ENCODE measurements around the gene MRPL28.
"Not testable (repeated sequence)": the region's sequence is repeated elsewhere in the genome, so short reads cannot be mapped to it uniquely, and the experiment has no call there.

Gene MRPL28

DNA sequence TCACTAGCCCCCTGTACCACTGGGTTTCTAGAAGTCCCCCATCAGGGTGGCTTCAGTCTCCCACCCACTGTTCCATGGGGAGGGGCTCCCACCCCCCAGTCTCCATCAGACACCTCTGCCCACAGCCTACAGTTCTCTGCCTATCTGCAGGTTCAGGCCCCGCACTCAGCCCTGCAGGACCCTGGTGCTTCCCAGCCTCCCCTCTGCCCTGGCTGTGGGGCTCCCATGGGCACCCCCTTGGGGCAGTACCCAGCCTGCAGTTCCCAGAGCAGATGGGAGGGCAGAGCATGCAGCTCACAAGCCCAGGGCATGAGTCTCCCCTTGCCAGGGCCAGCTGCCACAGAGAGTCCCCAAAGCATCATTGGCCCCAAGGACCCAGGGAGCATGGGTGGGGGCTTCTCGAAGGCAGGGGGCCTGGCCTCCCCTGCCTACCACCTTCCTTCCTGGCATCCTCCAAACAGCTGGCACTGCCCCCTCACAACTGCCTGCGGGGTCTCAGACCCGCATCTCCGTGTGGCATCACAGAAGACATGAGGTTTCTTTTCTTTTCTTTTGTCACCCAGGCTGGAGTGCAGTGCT, 2.8 kb upstream of the MRPL28 start:
- DNase-seq (ENCODE audit: low read depth): no peak

DNA sequence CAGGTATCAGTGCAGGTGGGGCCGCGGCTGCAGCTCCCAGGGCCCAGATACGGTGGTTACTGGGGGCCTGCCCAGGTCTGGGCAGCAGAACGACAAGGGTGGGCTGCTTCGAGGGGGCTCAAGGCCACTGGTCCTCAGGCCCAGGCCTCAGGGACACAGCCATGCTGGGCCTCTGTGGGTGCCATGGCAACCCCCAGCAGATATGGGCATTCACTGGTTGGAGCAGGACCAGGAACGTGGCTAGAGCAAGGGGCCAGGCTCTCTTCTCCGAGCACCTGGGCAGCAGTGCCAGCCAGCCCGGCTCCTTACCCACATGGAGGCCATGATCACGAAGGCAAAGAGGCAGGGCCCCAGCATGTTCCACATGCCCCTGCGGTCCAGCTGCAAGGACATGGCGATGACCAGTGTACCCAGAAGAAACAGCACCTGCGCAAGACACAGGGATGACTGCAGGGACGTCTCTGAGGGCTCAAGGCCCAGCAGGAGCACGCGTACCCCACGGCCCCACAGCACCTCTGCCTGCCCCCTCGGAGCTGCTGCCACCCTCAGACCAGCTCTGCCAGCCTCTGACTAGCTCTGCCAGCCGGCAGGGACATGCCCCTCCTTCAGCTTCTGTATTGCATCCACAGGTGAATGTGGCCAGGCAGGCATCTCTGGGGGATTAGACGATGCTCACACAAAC, 2.1 kb upstream of the MRPL28 start:
- no peak for DNase-seq (ENCODE audit: low read depth)

DNA sequence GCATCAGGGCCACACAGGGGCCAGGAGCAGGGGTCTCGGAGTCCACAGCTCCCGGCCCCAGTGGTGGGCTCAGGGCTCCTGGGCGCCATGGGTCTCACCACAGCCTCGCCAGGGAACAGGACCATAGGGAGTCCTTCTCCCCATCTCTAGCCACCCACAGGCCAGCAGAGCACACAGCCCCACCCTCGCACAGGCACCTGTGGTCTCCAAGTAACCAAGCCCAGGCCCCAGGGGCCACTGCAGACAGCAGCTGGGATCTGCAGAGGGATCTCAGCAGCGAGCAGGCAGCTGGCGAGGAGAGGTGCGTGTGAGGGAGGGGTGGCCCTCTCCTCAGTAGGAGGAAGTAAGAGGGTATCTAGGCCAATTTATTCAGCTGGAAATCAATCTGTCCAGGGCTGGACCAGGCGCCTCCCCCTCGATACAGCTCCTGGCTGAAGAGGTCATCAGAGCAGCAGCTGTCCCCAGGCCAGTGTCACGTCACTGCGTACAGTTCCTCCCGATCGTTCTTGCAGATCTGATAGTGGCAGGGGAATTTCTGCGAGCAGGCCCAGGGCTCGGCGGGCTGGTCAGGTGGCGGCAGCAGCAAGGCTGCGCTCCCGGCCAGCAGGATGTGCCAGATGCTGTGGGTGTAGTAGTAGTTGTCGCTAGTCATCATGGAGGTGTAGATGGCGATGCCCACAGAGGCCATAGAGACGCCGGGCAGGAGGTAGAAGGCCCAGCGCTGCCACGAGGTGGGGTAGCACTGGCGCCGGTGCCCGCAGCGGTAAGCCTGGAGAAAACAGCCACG, 1.4 kb upstream of the MRPL28 start:
- no peak for DNase-seq (ENCODE audit: low read depth)

DNA sequence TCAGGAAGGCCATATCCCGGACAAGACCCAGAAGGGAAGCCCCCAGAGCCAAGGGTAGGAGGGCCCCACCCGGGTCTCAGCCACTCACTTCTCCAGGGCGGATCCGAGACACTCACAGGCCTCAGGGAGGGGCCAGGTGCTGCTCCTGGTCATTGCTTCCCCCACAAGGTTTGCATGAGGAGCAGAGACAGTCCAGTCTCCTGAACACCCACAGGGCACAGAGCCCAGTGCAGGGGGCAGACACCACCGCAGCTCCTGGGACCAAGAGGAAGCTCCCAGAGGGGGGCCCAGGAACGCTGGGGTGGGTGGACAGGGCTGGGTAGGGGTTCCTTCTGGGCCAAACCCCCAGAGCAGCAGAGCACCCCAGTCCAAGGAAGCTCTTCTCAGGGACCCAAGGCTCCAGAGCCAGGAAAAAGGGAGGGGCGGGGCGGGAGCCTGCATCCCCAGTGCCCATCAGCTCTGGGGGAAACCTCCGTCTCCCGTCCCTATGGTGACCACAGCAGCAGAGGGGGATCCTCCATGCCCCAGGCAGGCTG, 709 bp upstream of the MRPL28 start:
- DNase-seq (ENCODE audit: low read depth): no peak

DNA sequence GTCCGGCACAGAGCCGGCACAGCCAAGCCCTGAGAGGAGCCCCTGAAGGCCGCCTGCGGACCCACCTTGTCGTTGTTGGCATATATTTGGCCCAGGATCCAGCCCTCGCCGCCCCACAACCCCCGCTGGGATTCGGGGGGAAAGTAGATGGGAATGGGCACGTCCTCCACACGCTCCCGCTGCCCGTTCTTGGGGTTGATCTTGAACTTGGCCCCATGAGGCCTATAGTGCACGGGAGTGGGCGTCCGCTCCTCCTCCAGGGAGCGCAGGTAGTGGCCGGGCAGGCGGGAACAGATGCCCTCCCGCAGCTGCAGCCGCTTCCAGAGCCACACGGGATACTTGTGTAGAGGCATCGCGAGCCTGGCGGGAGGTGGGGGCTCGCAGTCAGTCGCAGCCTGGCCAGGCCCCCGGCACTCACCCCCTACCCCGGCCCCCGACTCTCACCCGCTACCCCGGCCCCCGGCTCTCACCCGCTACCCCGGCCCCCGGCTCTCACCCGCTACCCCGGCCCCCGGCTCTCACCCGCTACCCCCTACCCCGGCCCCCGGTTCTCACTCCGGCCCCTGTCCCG, 387 bp downstream of the MRPL28 start:
- no peak for DNase-seq (ENCODE audit: low read depth)

DNA sequence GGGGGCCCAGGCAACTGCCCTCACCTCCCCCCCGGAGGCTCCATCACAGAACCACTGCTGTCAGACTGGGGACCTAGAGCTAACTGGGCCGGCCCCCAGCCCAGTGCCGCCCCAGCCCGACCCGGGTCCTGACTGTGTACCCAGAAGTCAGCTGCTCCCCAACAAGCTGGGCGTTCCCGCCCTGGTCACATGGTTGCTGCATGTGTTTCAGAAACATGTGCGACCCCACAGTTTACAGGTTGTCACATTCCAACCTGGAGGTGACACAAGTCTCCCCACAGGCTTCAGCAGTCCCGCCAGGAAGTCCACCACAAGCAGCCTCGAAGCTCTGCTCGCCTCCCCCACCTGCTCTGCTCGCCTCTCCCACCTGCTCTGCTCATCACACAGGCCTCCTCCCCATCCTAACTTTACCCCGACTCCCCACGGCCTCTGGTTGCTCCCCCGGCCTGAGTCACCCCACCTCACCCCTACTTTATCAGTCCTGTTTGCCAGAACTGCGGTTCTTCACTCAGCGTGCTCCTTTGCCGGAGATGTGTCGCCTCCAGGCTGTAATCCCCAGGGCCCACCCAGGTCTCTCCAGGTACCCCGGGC, 968 bp downstream of the MRPL28 start:
- DNase-seq (ENCODE audit: low read depth): no peak

DNA sequence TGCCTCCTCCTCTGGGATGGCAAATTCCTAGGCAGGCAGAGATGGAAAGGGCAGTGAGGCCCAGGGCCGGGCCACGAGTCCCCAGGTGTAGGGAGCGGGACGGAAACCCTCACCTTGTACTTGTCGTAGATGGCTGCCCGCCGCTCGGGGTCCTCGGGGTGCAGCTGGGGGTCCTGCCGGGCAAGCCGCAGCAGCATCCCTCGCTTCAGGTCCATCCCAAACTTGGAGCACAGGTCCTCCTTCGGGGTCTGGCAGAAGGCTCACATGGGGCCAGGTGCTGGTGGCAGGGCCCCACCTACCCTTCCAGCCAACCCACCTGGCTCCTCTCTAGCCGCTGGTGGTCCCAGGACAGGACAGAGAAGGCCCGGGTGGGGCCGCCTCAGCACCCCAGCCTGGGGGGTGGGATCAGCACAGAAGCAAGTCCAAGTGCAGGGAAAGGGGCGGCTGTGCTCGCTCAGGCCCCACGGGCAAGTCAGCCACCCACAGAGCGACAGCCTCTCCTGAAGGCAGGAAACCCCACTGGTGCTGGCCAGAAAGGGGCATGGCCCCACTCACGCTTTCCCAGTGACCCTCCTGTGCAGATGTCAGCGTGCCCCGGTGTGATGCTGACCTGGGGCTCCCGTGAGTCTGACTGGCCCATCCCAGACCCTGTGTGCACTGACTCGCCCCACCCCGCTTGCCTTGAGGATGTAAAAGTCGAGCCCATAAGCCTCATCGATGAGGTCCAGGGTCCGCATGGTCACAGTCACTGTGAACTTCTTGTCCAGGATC, 1.8 kb downstream of the MRPL28 start:
- DNase-seq (ENCODE audit: low read depth): no peak

DNA sequence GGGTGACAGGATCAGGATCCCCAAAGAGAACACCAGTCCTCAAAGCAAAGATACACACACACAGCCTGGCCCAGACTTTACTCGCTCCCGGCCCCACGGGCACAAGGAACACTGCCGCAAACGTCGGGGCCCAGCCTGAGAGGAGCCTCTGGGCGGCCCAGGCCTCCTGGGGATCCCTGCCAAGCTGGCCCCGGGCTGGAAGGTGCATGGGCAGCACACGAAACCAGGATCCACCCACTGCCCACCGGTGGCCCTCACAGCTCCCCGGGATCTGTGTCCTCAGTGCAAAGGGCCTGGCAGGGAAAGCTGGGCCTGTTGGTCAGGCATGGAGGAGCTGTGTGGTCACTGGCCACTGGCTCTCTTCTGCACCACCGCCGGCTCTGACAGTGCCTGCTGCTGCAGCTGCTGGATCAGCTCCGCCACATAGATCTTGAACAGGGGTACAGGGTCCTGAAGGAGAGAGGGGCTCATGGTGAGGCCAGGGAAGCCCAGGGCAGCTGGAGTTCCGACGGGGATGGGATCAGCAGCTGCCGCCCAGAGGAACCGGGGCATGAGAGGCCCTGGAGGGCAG, 2.9 kb downstream of the MRPL28 start:
- DNase-seq (ENCODE audit: low read depth): no peak

DNA sequence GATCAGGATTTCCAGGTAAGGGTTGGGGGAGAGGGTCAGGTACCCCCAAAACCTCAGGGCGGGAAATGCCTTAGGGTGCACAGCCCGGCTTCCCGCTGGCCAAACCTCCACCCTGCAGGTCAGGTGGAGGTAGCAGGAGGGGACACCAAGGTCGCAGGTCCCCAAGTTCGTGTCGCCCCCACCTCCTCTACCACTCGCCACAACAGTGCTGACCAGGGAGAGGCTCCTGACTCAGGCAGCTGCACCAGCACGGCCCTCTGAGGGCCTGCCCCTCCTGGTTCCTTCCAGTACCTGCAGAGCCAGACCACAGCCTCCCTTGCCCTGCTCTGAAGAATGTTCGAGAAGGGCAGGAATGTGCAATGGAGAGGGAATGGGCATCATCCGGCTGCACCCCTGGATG, 3.9 kb downstream of the MRPL28 start:
- no peak for DNase-seq (ENCODE audit: low read depth)

DNA sequence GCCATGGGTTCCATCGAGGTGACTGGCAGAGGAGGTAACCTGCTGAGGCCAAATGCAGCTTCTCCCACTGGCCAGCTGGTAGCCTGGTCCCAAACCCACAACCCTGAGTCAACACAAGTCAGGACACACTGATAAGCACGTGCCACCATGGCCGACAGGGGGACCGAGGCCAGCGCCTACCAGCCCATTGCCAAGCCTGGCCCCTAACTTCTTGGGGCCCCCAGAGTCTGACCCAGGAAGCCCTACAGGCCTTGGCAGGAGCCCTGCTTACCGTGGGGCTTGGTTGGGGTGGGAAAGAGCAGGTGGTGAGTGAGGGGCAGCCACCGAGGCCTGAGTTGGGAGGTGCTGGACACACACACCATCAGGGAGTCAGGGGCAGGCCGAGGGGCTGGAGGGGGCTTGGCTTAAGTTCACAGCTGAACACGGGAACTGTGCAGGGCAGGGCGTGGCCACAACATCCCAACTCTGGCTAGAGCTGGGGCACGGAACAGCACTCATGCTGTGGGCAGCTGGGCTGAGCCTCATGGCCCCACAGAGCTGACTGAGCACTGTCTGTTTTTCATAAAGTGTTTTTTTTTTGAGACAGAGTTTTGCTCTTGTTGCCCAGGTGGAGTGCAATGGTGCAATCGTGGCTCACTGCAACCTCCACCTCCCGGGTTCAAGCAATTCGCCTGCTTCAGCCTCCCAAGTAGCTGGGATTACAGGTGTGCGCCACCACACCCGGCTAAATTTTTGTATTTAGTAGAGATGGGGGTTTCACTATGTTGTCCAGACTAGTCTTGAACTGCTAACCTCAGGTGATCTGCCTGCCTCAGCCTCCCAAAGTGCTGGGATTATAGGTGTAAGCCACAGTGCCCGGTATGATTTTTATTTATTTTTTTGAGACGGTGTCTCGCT, 5.5 kb downstream of the MRPL28 start:
- no peak for DNase-seq (ENCODE audit: low read depth)

DNA sequence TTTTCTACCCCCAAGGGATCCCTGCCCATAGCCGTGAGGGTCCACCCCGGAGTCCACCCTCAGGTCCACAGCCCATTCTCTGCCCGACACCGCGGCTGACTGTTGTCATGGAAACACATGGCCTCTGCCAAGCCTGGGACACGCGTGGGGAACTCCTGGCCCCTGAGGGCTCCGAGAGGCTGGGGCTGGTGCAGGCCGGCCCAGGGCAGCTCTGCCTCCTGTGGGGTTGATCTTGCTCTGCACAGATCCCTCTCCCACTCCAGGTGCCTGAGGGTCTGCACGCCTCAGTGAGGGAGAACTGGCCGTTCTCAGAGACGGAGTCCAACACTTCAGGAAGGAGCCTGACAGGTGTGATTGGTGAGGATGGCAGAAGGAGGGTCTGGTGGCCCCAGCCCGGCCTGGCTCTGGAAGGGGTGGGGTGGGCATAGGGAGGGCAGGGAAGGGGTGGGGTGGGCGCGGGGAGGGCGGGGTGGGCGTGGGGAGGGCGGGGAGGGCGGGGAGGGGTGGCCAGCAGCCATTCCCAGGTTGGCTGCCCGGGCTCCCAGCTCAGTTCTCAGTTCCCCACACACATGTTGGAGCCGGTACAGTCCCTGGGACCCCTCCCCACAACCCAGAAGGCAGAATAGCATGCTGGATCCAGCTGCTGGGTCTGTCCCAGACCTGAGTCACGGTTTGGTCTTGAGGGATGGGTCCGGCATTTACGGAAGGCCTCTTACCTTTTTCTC, 6.4 kb downstream of the MRPL28 start:
- no peak for DNase-seq (ENCODE audit: low read depth)

DNA sequence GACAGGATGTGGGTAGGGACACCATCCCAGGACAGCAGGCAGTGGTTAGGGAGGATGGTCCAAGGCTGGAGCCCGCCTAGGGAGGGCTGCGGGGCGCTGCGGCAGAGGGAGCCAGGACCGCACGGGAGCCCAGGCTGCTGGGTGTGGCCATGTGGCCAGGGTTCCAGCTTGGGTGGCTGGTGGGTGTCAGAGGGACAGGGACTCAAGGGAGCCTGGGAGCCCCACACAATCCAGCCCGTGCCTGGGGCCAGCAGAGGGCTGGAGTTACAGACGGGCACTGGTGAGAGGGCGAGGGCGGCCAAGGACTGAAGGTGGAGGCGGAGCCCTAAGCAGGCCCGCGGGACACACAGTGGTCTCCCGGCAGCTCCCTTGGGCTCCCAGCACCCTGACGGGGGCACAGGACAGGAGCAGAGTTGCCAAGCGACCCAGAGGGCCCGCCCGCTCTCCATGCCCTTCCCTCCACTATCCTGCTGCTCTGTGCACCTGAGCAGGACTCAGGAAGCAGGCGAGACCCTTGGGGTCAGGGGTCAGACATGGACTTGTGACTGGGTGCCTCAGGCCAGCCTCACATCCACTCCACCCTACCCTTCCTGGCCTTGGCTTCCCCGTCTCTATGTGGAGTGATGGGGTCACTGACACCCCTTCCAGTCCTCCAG, 7.1 kb downstream of the MRPL28 start:
- no peak for DNase-seq (ENCODE audit: low read depth)

DNA sequence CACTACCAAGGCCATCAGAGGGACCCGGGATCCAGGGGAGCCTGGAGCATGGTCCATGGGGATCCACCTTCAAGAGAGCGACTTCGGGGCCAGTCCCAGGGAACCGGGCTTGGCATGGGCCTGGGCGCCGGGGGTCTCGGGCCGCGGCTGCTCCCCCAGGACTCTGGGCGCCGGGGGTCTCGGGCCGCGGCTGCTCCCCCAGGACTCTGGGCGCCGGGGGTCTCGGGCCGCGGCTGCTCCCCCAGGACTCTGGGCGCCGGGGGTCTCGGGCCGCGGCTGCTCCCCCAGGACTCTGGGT, 7.7 kb downstream of the MRPL28 start:
- DNase-seq (ENCODE audit: low read depth): not testable (repeated sequence)

DNA sequence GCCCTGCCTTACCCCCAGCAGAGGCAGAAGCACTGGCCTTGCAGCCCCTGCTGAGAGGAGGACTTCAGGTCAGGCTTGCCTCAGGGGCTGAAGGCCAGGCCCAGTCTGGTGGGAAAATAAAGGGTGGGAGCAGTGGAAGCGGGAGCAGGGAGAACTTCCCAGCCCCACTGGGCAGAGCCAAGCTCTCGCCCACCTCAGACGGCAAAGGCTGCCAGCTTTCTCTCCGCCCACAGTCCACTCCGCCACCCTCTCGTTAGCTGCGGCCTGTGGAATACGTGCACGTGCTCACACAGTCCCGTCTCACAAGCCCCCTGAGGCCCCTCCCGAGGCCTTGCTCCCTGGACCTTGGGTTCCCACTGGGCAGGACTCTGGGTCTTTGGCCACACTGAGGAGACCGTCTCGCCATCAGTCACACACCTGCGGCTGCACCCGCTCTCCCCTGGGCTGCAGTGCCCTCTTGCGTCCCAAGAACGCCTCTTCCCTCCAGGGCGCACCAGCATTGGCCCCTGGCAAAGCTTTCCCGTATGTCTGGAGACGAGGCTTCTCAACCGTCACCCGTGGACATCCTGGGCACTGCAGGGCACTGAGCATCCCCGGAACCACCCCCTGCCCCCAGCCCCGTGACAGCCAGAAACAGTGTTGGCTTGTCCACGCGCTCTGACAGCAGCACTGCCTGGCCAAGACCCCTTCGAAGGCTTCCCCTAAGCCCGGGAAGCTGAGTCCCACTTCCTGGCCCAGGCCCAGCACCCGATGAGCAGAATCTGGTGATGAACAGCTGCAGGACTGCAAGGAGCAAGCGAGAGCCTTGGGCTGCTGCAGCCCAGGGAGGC, 8.3 kb downstream of the MRPL28 start:
- DNase-seq (ENCODE audit: low read depth): no peak

DNA sequence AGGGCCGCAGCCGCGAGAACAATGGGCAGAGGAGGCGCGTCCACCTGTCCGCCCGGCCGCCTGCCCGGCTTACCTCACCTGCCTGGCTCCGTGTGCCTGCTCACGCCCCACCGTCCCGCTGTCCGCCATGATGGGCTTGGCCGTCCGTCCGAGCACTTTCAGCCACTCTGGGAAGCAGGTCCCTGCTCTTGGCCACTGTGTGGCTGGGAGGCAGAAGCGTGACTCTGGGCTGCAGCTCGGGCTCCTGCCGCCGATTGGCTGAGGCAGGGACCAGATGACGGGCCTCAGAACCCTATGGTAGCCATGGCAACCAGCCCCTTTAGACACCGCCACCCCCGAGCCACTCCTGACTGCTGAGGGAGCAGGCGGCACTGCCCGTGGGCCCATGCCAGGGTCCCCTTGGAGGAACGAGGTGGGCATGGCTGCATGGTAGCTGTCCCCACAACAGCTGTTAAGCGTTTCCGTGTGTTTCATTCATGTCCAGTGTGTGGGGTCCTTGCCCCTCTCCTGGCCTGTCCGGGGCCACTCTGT, 8.9 kb downstream of the MRPL28 start:
- DNase-seq (ENCODE audit: low read depth): no peak

DNA sequence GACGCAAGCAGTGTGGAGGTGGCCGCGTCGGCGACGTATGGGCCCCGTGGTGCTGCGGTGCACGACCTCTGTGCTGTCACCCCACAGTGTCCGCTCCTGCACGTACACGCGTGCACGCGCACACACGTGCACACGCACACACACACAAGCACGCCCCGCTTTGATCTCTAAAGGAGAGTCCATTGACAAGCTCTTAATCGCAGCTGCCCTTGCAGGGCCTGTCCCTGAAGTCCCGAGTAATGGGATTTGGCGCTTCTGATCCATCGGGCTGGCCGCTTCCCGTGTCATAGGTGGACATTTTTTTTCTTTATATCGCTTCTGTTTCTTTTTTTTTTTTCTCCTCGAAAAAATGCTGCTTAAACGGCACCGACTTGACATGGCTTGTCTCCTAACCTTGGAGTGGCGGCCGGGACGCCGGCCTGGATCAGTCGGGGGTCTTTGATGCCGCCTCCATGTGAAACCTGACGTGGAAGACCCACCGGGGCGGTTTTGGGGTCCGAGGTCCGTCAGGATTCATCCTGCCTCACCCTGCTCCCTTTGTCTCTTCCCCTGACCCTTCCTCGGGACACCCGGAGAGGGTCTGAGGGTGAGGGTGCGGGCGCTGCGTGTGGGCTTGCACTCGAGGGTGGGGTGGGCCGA, 9.5 kb downstream of the MRPL28 start:
- no peak for DNase-seq (ENCODE audit: low read depth)

DNA sequence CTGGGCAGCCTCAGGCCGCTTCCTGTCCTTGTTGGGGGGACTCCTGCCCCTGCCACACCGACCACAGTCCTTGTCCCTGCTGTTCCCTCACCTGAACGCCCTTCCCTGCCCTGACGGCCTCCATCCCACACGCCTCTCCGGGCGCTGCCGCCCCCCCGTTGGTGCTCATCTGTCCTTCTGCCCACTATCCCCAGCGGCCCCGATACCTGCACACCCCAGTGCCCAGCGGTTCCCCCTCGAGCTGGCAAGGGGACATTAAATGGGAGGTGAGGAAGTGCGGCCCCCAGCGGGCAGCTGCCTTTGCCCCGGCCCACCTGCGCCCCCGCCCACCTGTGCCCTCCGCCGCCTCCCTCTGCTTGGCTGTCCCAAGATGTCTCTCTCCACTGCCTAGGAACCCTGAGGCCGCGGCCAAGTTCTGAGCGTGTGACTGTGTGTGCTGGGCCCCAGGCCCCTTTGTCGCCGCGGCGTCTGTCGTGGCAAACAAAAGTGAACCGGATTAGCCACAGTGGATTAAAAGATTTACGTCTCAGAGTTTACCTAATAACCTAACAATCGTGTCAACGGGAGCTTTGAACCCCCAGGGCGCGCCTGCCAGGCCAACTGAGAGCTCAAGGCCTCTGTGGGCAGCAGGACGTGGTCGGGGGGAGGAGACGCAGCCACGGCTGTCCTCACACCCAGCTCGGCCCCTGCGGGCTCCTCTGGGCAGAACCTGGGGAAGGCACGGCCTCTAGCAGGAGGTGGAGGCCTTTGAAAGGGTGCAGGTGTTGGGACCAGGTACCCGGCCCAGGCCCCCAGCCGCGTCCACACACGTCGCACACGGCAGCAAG, 10.3 kb downstream of the MRPL28 start:
- no peak for DNase-seq (ENCODE audit: low read depth)

Data from GM04503 (cell line).